ENCODE results near the gene METTL25. TPM values are rescaled to one million over a fixed set of nuclear protein-coding genes. Genes with fewer than 3 reads are reported as not detected.

The METTL25 gene
- total and polyA plus RNA-seq, 12 donors, result 2.0 to 17.4 (median 14.0) TPM

DNA sequence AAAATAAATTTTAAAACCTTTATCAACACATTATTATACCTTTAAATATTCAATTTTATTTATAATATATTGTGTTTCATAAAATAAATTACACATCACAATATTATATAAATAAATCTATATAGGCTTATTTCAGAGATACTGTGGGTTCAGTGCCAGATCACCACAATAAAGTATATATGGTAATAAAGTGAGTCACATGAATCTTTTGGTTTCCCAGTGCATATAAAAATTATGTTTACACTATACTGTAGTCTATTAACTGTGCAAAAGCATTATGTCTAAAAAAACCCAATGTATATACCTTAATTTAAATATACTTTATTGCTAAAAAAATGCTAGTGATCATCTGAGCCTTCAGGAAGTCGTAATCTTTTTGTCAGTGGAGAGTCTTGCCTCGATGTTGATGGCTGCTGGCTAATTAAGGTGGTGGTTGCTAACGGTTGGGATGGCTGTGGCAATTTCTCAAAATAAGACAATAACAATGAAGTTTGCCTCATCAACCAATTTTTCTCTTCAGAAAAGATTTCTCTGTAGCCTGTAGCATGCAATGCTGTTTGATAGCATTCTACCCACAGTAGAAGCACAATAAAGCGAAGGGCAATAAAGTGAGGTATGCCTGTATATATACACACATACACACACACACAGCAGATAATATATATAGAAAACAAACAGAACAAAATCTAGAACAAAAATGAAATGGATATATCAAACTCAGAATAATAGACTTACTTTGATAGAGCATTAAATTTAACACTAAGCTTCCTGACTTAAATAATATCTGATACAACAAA lies 32.6 kb upstream of the METTL25 start:
- intact Hi-C loops (cut with DNase I), result loop anchor here in 7 of 10 donors (2.0 to 10.0 kb wide), 4 partner anchors 678 to 683 kb away; no protein-coding TSS in a partner anchor
- Histone ChIP-seq H3K9me3 (no peaks in the 10 kb centered on the region), H3K4me3 (no peak overlapping the region), H3K27ac (no peak overlapping the region), H3K4me1 (no peaks in the 10 kb centered on the region), H3K36me3 (no peaks in the 10 kb centered on the region), H3K27me3 (no peaks in the 10 kb centered on the region)
- ATAC-seq (no peak), DNase-seq (no peak)
- no peak for TF ChIP-seq CTCF (IDR thresholded peaks at IDR 0.05)
- 62 to 75% methylated on average over 4 of the region's 4 CpGs for WGBS, 2 donors

DNA sequence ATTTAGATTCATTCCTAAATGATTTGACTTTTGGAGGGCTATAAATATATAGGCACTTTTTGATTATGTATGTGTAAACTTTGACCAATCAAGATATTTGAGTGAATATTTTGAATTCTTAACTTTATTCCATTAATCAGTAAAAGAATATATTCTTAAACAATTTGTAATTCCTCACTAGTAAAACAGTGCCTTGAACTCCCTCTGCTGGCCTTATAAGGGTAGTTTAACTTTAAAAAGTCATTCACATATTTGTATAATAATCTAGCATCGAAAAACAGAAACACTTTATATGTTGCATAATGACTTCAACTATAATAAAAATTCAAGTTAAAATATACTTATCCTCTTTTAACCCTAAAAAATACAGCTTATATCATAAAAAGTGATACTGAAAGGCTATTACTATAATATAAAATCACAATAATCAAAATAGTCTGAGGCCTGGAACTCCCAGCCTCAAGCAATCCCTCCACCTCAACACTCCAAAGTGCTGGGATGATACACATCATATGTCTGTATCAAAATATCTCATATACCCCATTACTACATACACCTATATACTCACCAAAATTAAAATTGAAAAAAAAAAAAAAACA lies 31.3 kb upstream of the METTL25 start:
- intact Hi-C loops (cut with DNase I), result loop anchor here in 7 of 10 donors (2.0 to 10.0 kb wide), 4 partner anchors 680 to 685 kb away; no protein-coding TSS in a partner anchor
- WGBS, 2 donors, result 25 to 26% methylated on average over 1 of the region's 1 CpG
- Histone ChIP-seq H3K27me3 (no peaks in the 10 kb centered on the region), H3K27ac (no peak overlapping the region), H3K4me1 (no peaks in the 10 kb centered on the region), H3K9me3 (no peaks in the 10 kb centered on the region), H3K36me3 (no peaks in the 10 kb centered on the region), H3K4me3 (no peak overlapping the region)
- ATAC-seq, result no peak
- DNase-seq, result no peak
- peak; percentile 16 to 67 (median 53) for TF ChIP-seq CTCF (IDR thresholded peaks at IDR 0.05)

DNA sequence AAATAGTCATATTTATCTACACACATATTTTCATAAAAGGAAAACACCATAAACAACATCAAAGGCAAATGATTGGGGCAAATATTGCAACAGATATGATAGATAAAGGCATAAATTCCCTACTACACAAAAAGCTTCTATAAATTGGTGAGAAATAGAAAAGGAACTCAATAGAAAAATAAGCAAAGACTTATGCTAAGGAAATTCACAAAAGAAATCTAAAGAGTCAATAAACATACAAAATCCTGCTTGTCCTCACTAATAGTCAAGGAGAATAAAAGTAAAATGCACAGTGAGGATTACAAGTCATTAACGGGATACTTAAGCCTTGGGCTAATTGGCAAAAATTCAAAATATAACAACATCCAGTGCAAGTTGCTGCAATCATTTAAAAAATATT lies 30.5 kb upstream of the METTL25 start:
- DNase-seq, result no peak
- no peaks in the 10 kb centered on the region for H3K27me3 ChIP-seq
- H3K36me3 ChIP-seq, result no peaks in the 10 kb centered on the region
- H3K4me3 ChIP-seq, result no peak overlapping the region
- H3K27ac ChIP-seq, result no peak overlapping the region
- H3K4me1 ChIP-seq, result no peaks in the 10 kb centered on the region
- 65 to 72% methylated on average over 1 of the region's 1 CpG for WGBS, 2 donors
- H3K9me3 ChIP-seq, result no peaks in the 10 kb centered on the region
- no peak for ATAC-seq
- intact Hi-C loops (cut with DNase I), result loop anchor here in 8 of 10 donors (2.0 to 10.0 kb wide), 4 partner anchors 681 to 686 kb away; no protein-coding TSS in a partner anchor
- TF ChIP-seq CTCF (IDR thresholded peaks at IDR 0.05), result no peak

DNA sequence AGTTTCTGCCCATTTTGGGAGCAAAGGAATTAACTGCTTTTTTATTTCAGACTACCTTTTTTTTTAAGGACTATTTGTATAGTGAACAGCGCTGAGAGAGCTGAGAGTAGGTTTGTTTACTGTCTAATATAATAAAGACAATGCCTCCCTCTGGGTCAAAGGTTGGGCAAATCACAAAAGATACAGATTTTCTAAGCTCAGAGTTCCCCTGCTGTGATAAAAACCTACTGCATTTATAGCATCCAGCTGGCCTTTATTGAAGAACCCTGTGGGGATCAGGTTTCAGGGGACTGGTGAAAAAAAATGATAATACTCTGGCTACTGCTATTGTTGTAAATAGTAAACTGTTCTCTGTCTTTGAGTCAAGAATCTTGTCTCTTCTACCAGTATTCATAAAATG lies 28.8 kb upstream of the METTL25 start:
- ATAC-seq (no peak), DNase-seq (no peak)
- H3K27me3 ChIP-seq, result no peaks in the 10 kb centered on the region
- 37 to 43% methylated on average over 1 of the region's 1 CpG for WGBS, 2 donors
- no peak for TF ChIP-seq CTCF (IDR thresholded peaks at IDR 0.05)
- H3K9me3 ChIP-seq, result no peaks in the 10 kb centered on the region
- intact Hi-C loops (cut with DNase I), result loop anchor here in 4 of 10 donors (2.0 to 10.0 kb wide), 4 partner anchors 682 to 687 kb away; no protein-coding TSS in a partner anchor
- H3K27ac ChIP-seq, result no peak overlapping the region
- no peaks in the 10 kb centered on the region for H3K4me1 ChIP-seq
- H3K4me3 ChIP-seq, result no peak overlapping the region
- no peaks in the 10 kb centered on the region for H3K36me3 ChIP-seq
